Endothelial cell of umbilical vein (primary cell): Measurements from ENCODE around the gene BMPER. TPM values are rescaled to one million over a fixed set of nuclear protein-coding genes. Genes with fewer than 3 reads are reported as not detected.

ENCODE experiments used
- BruUV-seq: library from RNA; stranded (reverse); fragments of 400-500 nt; replicated peaks from 2 replicates; lab custom pipeline; 2021; lab: Mats Ljungman, UMichigan
- CTCF ChIA-PET: fragments of 300-600, 350-600 bp; sonication (Branson Sonifier 250); formaldehyde crosslinking; loops from one replicate; lab custom pipeline; 2021; ENCODE audit warnings: antibody characterized with exemption, inconsistent platforms; lab: Charles Lee
- POLR2A ChIA-PET: fragments of 300-600, 350-600 bp; sonication (Branson Sonifier 250); formaldehyde crosslinking; loops from one replicate; lab custom pipeline; 2021; ENCODE audit warnings: antibody characterized with exemption, inconsistent platforms; lab: Charles Lee
- DNase-seq: peaks from one replicate; pipeline ENCODE4 v3.0.0-alpha.2; 2011; ENCODE audit warnings: low read depth, low spot score
- FAIRE-seq: peaks from 2 replicates; lab custom pipeline; 2011; peaks lifted over from hg19 to GRCh38; lab: Jason Lieb, UNC
- H2AFZ ChIP-seq: 2 replicates; pipeline ENCODE4 v1.6.0; 2012; ENCODE audit warnings: low read depth, low read length, control low read depth, inconsistent platforms
- H3K27ac ChIP-seq: 2 replicates; pipeline ENCODE4 v1.5.1; 2011; ENCODE audit warnings: low read depth, mild to moderate bottlenecking, control low read depth, low read length, moderate library complexity; ENCODE audit not compliant: insufficient read depth
- H3K27me3 ChIP-seq, 2 experiments: 2 replicates each; pipeline versions ENCODE4 v1.6.0 to v1.6.1; 2011; ENCODE audit warnings: low read length in 2 of 2, mixed read lengths in 1 of 2; ENCODE audit not compliant: control insufficient read depth in 2 of 2, insufficient read depth in 2 of 2
- H3K36me3 ChIP-seq, 2 experiments: 2 replicates in 1 of 2; 3 replicates in 1 of 2; pipeline ENCODE4 v1.5.1; 2011; ENCODE audit warnings: low read length in 2 of 2, mild to moderate bottlenecking in 1 of 2, moderate library complexity in 1 of 2; ENCODE audit not compliant: control insufficient read depth in 2 of 2, insufficient read depth in 2 of 2; ENCODE audit errors: extremely low read depth in 1 of 2
- H3K4me1 ChIP-seq: 3 replicates; pipeline ENCODE4 v1.5.1; 2011; ENCODE audit warnings: mild to moderate bottlenecking, low read length; ENCODE audit not compliant: control insufficient read depth, insufficient read depth; ENCODE audit errors: extremely low read depth
- H3K4me2 ChIP-seq: 2 replicates; pipeline ENCODE4 v1.6.1; 2011; ENCODE audit warnings: low read length, control low read depth, mixed read lengths; ENCODE audit not compliant: insufficient read depth
- H3K4me3 ChIP-seq, 3 experiments: fragments of 200-600 bp in 1 of 3; sonication (generic), shearing (Covaris generic) in 1 of 3; replicated peaks in 1 of 3; 2 replicates each; pipeline ENCODE4 v1.5.1; 2011 to 2016; ENCODE audit warnings: control low read depth in 3 of 3, low read length in 3 of 3, mild to moderate bottlenecking in 2 of 3, inconsistent platforms in 1 of 3, low read depth in 1 of 3, moderate library complexity in 1 of 3; ENCODE audit not compliant: insufficient read depth in 1 of 3
- H3K79me2 ChIP-seq: 2 replicates; pipeline ENCODE4 v1.6.0; 2012; ENCODE audit warnings: low read length, inconsistent platforms; ENCODE audit not compliant: control insufficient read depth, insufficient read depth
- H3K9ac ChIP-seq: replicated peaks from 2 replicates; pipeline ENCODE3; 2011; ENCODE audit warnings: low read length, control low read depth; ENCODE audit not compliant: insufficient read depth; ENCODE audit errors: extremely low read depth
- H3K9me1 ChIP-seq: replicated peaks from 3 replicates; pipeline ENCODE4 v1.6.0; 2011; ENCODE audit warnings: mild to moderate bottlenecking, low read length; ENCODE audit not compliant: control insufficient read depth, insufficient read depth; ENCODE audit errors: extremely low read depth
- H3K9me3 ChIP-seq: replicated peaks from 2 replicates; pipeline ENCODE4 v1.5.1; 2012; ENCODE audit warnings: low read length, inconsistent platforms; ENCODE audit not compliant: control insufficient read depth, insufficient read depth
- H4K20me1 ChIP-seq: replicated peaks from 2 replicates; pipeline ENCODE3; 2011; ENCODE audit warnings: mild to moderate bottlenecking, low read length; ENCODE audit not compliant: control insufficient read depth, insufficient read depth; ENCODE audit errors: extremely low read depth
- EZH2 ChIP-seq: IDR thresholded peaks from 2 replicates; pipeline ENCODE4 v1.6.1; 2012; ENCODE audit warnings: borderline replicate concordance, low read depth, mild to moderate bottlenecking, moderate library complexity, low read length, inconsistent platforms; ENCODE audit not compliant: severe bottlenecking
- FOS ChIP-seq: IDR thresholded peaks from 2 replicates; pipeline ENCODE4 v1.6.1; 2011; ENCODE audit warnings: mild to moderate bottlenecking, low read length, moderate library complexity, borderline replicate concordance; ENCODE audit not compliant: insufficient read depth
- GATA2 ChIP-seq: IDR thresholded peaks from 2 replicates; pipeline ENCODE4 v1.7.0; 2011; ENCODE audit warnings: low read depth, mild to moderate bottlenecking, moderate library complexity, mixed read lengths, low read length; ENCODE audit not compliant: insufficient read length, insufficient read depth
- JUN ChIP-seq: IDR thresholded peaks from 2 replicates; pipeline ENCODE4 v1.6.1; 2011; ENCODE audit warnings: borderline replicate concordance, low read depth; ENCODE audit not compliant: insufficient read length, insufficient read depth
- MYC ChIP-seq: IDR thresholded peaks from one replicate; pipeline ENCODE4 v1.6.1; 2011; ENCODE audit warnings: mild to moderate bottlenecking, low read depth, low read length
- POLR2A ChIP-seq: IDR thresholded peaks from 2 replicates; pipeline ENCODE4 v1.6.1; 2012; ENCODE audit warnings: low read depth, mild to moderate bottlenecking, control low read depth, low read length
- POLR2AphosphoS5 ChIP-seq: IDR thresholded peaks from 2 replicates; pipeline ENCODE4 v1.6.1; 2012; ENCODE audit warnings: low read depth, mild to moderate bottlenecking, control low read depth, low read length, moderate library complexity; ENCODE audit not compliant: insufficient read depth
- dilution Hi-C: fragments of 300-500 bp; cut with MboI; formaldehyde crosslinking; loops from one replicate; pipeline ENCODE4 v1.15.0; 2019; ENCODE audit warnings: low sequenced_read_pairs; ENCODE audit not compliant: extremely low pct_ligation_motif_present
- intact Hi-C: fragments of 100-400 bp; cut with micrococcal nuclease; formaldehyde crosslinking; loops from one replicate; pipeline ENCODE4 v1.10.0; 2022
- polyA plus RNA-seq, 4 experiments: library from polyadenylated mRNA; depleted of rRNA in 3 of 4; stranded (reverse) in 3 of 4; unstranded in 1 of 4; fragments of >200 nt; gene quantifications; 2 replicates each; pipeline versions ENCODE4 v1.2.1 to v1.2.3, GENCODE V29; 2011 to 2012; ENCODE audit warnings: missing spikeins in 1 of 4
- total RNA-seq: library from RNA; stranded (reverse); gene quantifications from 2 replicates; pipeline ENCODE4 v1.2.3, GENCODE V29; 2021
- TF ChIP-seq, protein P1 (sequence below): IDR thresholded peaks from 2 replicates; pipeline ENCODE4 v1.6.1; 2011; ENCODE audit not compliant: insufficient read depth, insufficient read length
- TF ChIP-seq, protein P2 (sequence below), 2 donors: IDR thresholded peaks; 1 replicate in 1 of 2; 2 replicates in 1 of 2; pipeline ENCODE4 v1.5.1; 2011; ENCODE audit warnings: low read length in 2 of 2, mild to moderate bottlenecking in 2 of 2, moderate library complexity in 2 of 2, control low read depth in 1 of 2, inconsistent platforms in 1 of 2, low read depth in 1 of 2; ENCODE audit not compliant: insufficient read depth in 1 of 2; ENCODE audit errors: extremely low read depth in 1 of 2

Gene BMPER
- total and polyA plus RNA-seq, 2 donors (not counting 3 experiments of a cell fraction or from before 2014, with no cell fraction given) = 0.10 to 0.13 TPM

DNA sequence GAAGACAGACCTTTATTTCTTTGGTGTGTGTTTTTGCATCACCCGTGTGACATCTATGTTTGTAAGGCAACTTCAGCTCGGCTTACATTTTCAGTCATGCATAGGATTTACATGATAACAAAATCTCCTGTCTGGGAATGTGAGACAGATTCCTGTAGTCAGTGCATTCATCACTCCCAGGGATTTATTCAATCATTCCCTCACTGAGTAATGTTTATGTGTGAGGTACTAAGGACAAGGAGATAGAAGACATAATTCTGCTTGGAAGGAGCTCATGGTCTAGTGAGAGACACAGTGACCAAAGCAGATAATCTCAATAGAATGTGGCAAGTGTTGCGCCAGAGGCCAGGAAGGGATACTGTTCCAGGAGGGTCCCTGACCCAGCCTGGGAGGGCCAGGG is 35.2 kb upstream of the BMPER start:
- no peaks in the 10 kb centered on the region for H3K9me3 ChIP-seq
- TF ChIP-seq POLR2AphosphoS5 (no peak), EZH2 (no peak), GATA2 (no peak), MYC (no peak), POLR2A (no peak), FOS (no peak), JUN (no peak)
- TF ChIP-seq, protein P1, sequence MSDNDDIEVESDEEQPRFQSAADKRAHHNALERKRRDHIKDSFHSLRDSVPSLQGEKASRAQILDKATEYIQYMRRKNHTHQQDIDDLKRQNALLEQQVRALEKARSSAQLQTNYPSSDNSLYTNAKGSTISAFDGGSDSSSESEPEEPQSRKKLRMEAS = no peak
- TF ChIP-seq, protein P2, sequence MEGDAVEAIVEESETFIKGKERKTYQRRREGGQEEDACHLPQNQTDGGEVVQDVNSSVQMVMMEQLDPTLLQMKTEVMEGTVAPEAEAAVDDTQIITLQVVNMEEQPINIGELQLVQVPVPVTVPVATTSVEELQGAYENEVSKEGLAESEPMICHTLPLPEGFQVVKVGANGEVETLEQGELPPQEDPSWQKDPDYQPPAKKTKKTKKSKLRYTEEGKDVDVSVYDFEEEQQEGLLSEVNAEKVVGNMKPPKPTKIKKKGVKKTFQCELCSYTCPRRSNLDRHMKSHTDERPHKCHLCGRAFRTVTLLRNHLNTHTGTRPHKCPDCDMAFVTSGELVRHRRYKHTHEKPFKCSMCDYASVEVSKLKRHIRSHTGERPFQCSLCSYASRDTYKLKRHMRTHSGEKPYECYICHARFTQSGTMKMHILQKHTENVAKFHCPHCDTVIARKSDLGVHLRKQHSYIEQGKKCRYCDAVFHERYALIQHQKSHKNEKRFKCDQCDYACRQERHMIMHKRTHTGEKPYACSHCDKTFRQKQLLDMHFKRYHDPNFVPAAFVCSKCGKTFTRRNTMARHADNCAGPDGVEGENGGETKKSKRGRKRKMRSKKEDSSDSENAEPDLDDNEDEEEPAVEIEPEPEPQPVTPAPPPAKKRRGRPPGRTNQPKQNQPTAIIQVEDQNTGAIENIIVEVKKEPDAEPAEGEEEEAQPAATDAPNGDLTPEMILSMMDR (IDR thresholded peaks at IDR 0.05; ENCODE audit: extremely low read depth in 1 of 2, insufficient read depth in 1 of 2, low read depth in 1 of 2, low read length in 2 of 2) = no peak
- CTCF ChIA-PET = interaction anchor here (0.7 to 1.4 kb wide), 3 partner anchors 24 to 63 kb away, joined by 3 read pairs; no protein-coding TSS in a partner anchor
- H3K36me3 ChIP-seq = no peaks in the 10 kb centered on the region
- no peaks in the 10 kb centered on the region for H3K4me1 ChIP-seq
- FAIRE-seq (no peak), DNase-seq (no peak)
- no peaks in the 10 kb centered on the region for H3K79me2 ChIP-seq
- H3K9ac ChIP-seq = no peak overlapping the region
- H3K27me3 ChIP-seq = no peaks in the 10 kb centered on the region
- POLR2A ChIA-PET = no interaction called here
- intact Hi-C loops = no loop called here
- no peak overlapping the region for H3K4me2 ChIP-seq
- no peak overlapping the region for H2AFZ ChIP-seq
- dilution Hi-C loops = no loop called here
- no peaks in the 10 kb centered on the region for H4K20me1 ChIP-seq
- H3K4me3 ChIP-seq = no peak overlapping the region
- H3K9me1 ChIP-seq = no peaks in the 10 kb centered on the region
- BruUV-seq = no TSS peak
- no peak overlapping the region for H3K27ac ChIP-seq
